ENCODE data around the gene PSMC4. TPM values are rescaled to one million over a fixed set of nuclear protein-coding genes. Genes with fewer than 3 reads are reported as not detected.

The PSMC4 gene
- total RNA-seq, 1 donor from 2014 or later: 101 TPM

GRCh38 chr19:39939556-39939955 is 31.4 kb upstream of the PSMC4 start:
- Mint-ChIP-seq H3K36me3 (ENCODE audit: low read depth, unreplicated experiment) (no peaks in the 10 kb centered on the region), H3K27me3 (ENCODE audit: unreplicated experiment) (peaks cover 3% of the 10 kb centered on the region)
- TF ChIP-seq CTCF (IDR thresholded peaks at IDR 0.05; ENCODE audit: unreplicated experiment): no peak

GRCh38 chr19:39940221-39940833 is 30.6 kb upstream of the PSMC4 start:
- H3K27me3 Mint-ChIP-seq (ENCODE audit: unreplicated experiment): peaks cover 3% of the 10 kb centered on the region

More at GRCh38 chr19:39939556-39939955, 31.4 kb upstream of the PSMC4 start:
- Mint-ChIP-seq H3K4me3 (ENCODE audit: unreplicated experiment) (no peak overlapping the region), H3K27ac (ENCODE audit: unreplicated experiment) (no peak overlapping the region), H3K4me1 (ENCODE audit: unreplicated experiment) (peaks cover 54% of the 10 kb centered on the region), H3K9me3 (ENCODE audit: unreplicated experiment) (no peaks in the 10 kb centered on the region)
- DNase-seq (ENCODE audit: low spot score): no peak

GRCh38 chr19:39941151-39941550 is 29.8 kb upstream of the PSMC4 start:
- H3K4me1 Mint-ChIP-seq (ENCODE audit: unreplicated experiment): peaks cover 54% of the 10 kb centered on the region
- peak overlapping the region; percentile 93 for H3K27ac Mint-ChIP-seq (ENCODE audit: unreplicated experiment)
- no peaks in the 10 kb centered on the region for H3K9me3 Mint-ChIP-seq (ENCODE audit: unreplicated experiment)
- no peak for DNase-seq (ENCODE audit: low spot score)
- no peak for TF ChIP-seq CTCF (IDR thresholded peaks at IDR 0.05; ENCODE audit: unreplicated experiment)
- no peak overlapping the region for H3K4me3 Mint-ChIP-seq (ENCODE audit: unreplicated experiment)
- peaks cover 2% of the 10 kb centered on the region for H3K27me3 Mint-ChIP-seq (ENCODE audit: unreplicated experiment)
- no peaks in the 10 kb centered on the region for H3K36me3 Mint-ChIP-seq (ENCODE audit: low read depth, unreplicated experiment)

More at GRCh38 chr19:39940221-39940833, 30.6 kb upstream of the PSMC4 start:
- Mint-ChIP-seq H3K9me3 (ENCODE audit: unreplicated experiment) (no peaks in the 10 kb centered on the region), H3K4me1 (ENCODE audit: unreplicated experiment) (peaks cover 54% of the 10 kb centered on the region), H3K27ac (ENCODE audit: unreplicated experiment) (no peak overlapping the region), H3K36me3 (ENCODE audit: low read depth, unreplicated experiment) (no peaks in the 10 kb centered on the region), H3K4me3 (ENCODE audit: unreplicated experiment) (no peak overlapping the region)
- no peak for DNase-seq (ENCODE audit: low spot score)
- no peak for TF ChIP-seq CTCF (IDR thresholded peaks at IDR 0.05; ENCODE audit: unreplicated experiment)

- Mint-ChIP-seq H3K4me3 (ENCODE audit: unreplicated experiment) (peak overlapping the region; percentile 27), H3K9me3 (ENCODE audit: unreplicated experiment) (no peaks in the 10 kb centered on the region), H3K4me1 (ENCODE audit: unreplicated experiment) (peaks cover 53% of the 10 kb centered on the region), H3K36me3 (ENCODE audit: low read depth, unreplicated experiment) (no peaks in the 10 kb centered on the region), H3K27ac (ENCODE audit: unreplicated experiment) (peak overlapping the region; percentile 93), H3K27me3 (ENCODE audit: unreplicated experiment) (no peaks in the 10 kb centered on the region)
- no peak for DNase-seq (ENCODE audit: low spot score)
- TF ChIP-seq CTCF (IDR thresholded peaks at IDR 0.05; ENCODE audit: unreplicated experiment): no peak
Measured at GRCh38 chr19:39941615-39942365, 29.2 kb upstream of the PSMC4 start.

GRCh38 chr19:39942366-39942730 is 28.6 kb upstream of the PSMC4 start:
- no peaks in the 10 kb centered on the region for H3K36me3 Mint-ChIP-seq (ENCODE audit: low read depth, unreplicated experiment)
- no peaks in the 10 kb centered on the region for H3K27me3 Mint-ChIP-seq (ENCODE audit: unreplicated experiment)
- H3K4me1 Mint-ChIP-seq (ENCODE audit: unreplicated experiment): peaks cover 48% of the 10 kb centered on the region
- H3K27ac Mint-ChIP-seq (ENCODE audit: unreplicated experiment): peak overlapping the region; percentile 93
- no peaks in the 10 kb centered on the region for H3K9me3 Mint-ChIP-seq (ENCODE audit: unreplicated experiment)
- peak overlapping the region; percentile 27 for H3K4me3 Mint-ChIP-seq (ENCODE audit: unreplicated experiment)
- TF ChIP-seq CTCF (IDR thresholded peaks at IDR 0.05; ENCODE audit: unreplicated experiment): no peak
- DNase-seq (ENCODE audit: low spot score): no peak
